IMR-90 (cell line): ENCODE results near the gene CENPA. TPM values are rescaled to one million over a fixed set of nuclear protein-coding genes. Genes with fewer than 3 reads are reported as not detected.

Experiments used
- ATAC-seq: fragments of 200-7000 bp; cut with Tn5 transposase; 2 replicates; pipeline ENCODE4 v1.9.1; 2020; ENCODE audit warnings: low read depth, mild to moderate bottlenecking, moderate library complexity
- BruUV-seq: library from RNA; stranded (reverse); fragments of 400-500 nt; replicated peaks from 2 replicates; lab custom pipeline; 2021; lab: Mats Ljungman, UMichigan
- CTCF ChIA-PET: fragments of 300-600 bp; formaldehyde crosslinking; extraction: SDS; loops from one replicate; lab custom pipeline; 2021; ENCODE audit warnings: antibody characterized with exemption; lab: Yijun Ruan, JAX
- POLR2A ChIA-PET: fragments of 300-600 bp; sonication (Branson Sonifier 250); formaldehyde crosslinking; loops from one replicate; lab custom pipeline; 2022; ENCODE audit warnings: antibody characterized with exemption; ENCODE audit not compliant: unreplicated experiment; lab: Charles Lee
- DNase-seq: peaks from one replicate; pipeline ENCODE4 v3.0.0; 2013
- H2AFZ ChIP-seq: replicated peaks from 2 replicates; pipeline ENCODE3; 2013; ENCODE audit warnings: low read length, mild to moderate bottlenecking; ENCODE audit not compliant: poor library complexity
- H2AK5ac ChIP-seq: 2 replicates; pipeline ENCODE4 v1.6.1; 2013; ENCODE audit warnings: low read depth, low read length, inconsistent platforms
- H2AK9ac ChIP-seq: replicated peaks from 2 replicates; pipeline ENCODE3; 2013; ENCODE audit warnings: mild to moderate bottlenecking, low read depth, low read length, moderate library complexity; ENCODE audit not compliant: poor library complexity
- H2BK120ac ChIP-seq: 2 replicates; pipeline ENCODE4 v1.6.1; 2013; ENCODE audit warnings: low read depth, low read length, inconsistent platforms
- H2BK15ac ChIP-seq: 3 replicates; pipeline ENCODE4 v1.6.1; 2013; ENCODE audit warnings: low read depth, low read length, inconsistent platforms
- H2BK20ac ChIP-seq: 2 replicates; pipeline ENCODE4 v1.6.1; 2013; ENCODE audit warnings: low read depth, mild to moderate bottlenecking, inconsistent platforms, low read length, moderate library complexity
- H2BK5ac ChIP-seq: 2 replicates; pipeline ENCODE4 v1.6.1; 2013; ENCODE audit warnings: mild to moderate bottlenecking, low read depth, low read length, inconsistent platforms; ENCODE audit not compliant: poor library complexity, severe bottlenecking
- H3K14ac ChIP-seq: replicated peaks from 2 replicates; pipeline ENCODE4 v1.6.1; 2013; ENCODE audit warnings: low read depth, low read length, inconsistent platforms
- H3K18ac ChIP-seq: 2 replicates; pipeline ENCODE4 v1.6.1; 2013; ENCODE audit warnings: low read depth, low read length, control low read depth
- H3K23ac ChIP-seq: 2 replicates; pipeline ENCODE4 v1.6.1; 2013; ENCODE audit warnings: low read depth, low read length, inconsistent platforms
- H3K27ac ChIP-seq: 2 replicates; pipeline ENCODE4 v1.5.1; 2013; ENCODE audit warnings: mild to moderate bottlenecking, control low read depth, low read length; ENCODE audit not compliant: insufficient read depth
- H3K27me3 ChIP-seq: 2 replicates; pipeline ENCODE4 v1.6.1; 2013; ENCODE audit warnings: low read length; ENCODE audit not compliant: control insufficient read depth, insufficient read depth
- H3K36me3 ChIP-seq: 2 replicates; pipeline ENCODE4 v1.6.1; 2013; ENCODE audit warnings: low read length, mixed read lengths; ENCODE audit not compliant: control insufficient read depth, insufficient read depth
- H3K4ac ChIP-seq: 2 replicates; pipeline ENCODE4 v1.6.1; 2013; ENCODE audit warnings: low read depth, low read length, inconsistent platforms
- H3K4me1 ChIP-seq: 2 replicates; pipeline ENCODE4 v1.6.1; 2013; ENCODE audit warnings: low read length, mixed read lengths; ENCODE audit not compliant: control insufficient read depth, insufficient read depth
- H3K4me2 ChIP-seq: 2 replicates; pipeline ENCODE4 v1.6.1; 2013; ENCODE audit warnings: low read depth, mild to moderate bottlenecking, control low read depth, low read length, moderate library complexity
- H3K4me3 ChIP-seq: 2 replicates; pipeline ENCODE4 v1.5.1; 2013; ENCODE audit warnings: low read depth, mild to moderate bottlenecking, control low read depth, low read length, moderate library complexity; ENCODE audit not compliant: insufficient read depth
- H3K56ac ChIP-seq: 2 replicates; pipeline ENCODE4 v1.6.1; 2013; ENCODE audit warnings: low read length, inconsistent platforms; ENCODE audit not compliant: insufficient read depth; ENCODE audit errors: extremely low read depth
- H3K79me1 ChIP-seq, 2 experiments: 2 replicates each; pipeline ENCODE4 v1.6.1; 2013; ENCODE audit warnings: low read length in 2 of 2, inconsistent platforms in 1 of 2, low read depth in 1 of 2
- H3K9ac ChIP-seq: 2 replicates; pipeline ENCODE4 v1.6.1; 2013; ENCODE audit warnings: low read depth, low read length, control low read depth
- H3K9me1 ChIP-seq: 2 replicates; pipeline ENCODE4 v1.6.1; 2013; ENCODE audit warnings: low read length, inconsistent platforms; ENCODE audit not compliant: insufficient read depth
- H3K9me3 ChIP-seq: 2 replicates; pipeline ENCODE4 v1.6.1; 2013; ENCODE audit warnings: low read length; ENCODE audit not compliant: control insufficient read depth, insufficient read depth
- H4K20me1 ChIP-seq: 2 replicates; pipeline ENCODE4 v1.6.1; 2013; ENCODE audit warnings: low read length, inconsistent platforms; ENCODE audit not compliant: insufficient read depth
- H4K5ac ChIP-seq: 2 replicates; pipeline ENCODE4 v1.6.1; 2013; ENCODE audit warnings: mild to moderate bottlenecking, low read depth, low read length, control low read depth
- H4K8ac ChIP-seq, 2 experiments: 2 replicates each; pipeline ENCODE4 v1.6.1; 2013; ENCODE audit warnings: low read depth in 2 of 2, low read length in 2 of 2, control low read depth in 1 of 2, inconsistent platforms in 1 of 2
- H4K91ac ChIP-seq: 2 replicates; pipeline ENCODE4 v1.6.1; 2013; ENCODE audit warnings: low read depth, low read length, inconsistent platforms; ENCODE audit not compliant: insufficient read depth
- ELK1 ChIP-seq: fragments of 150-350 bp; IDR thresholded peaks from 2 replicates; pipeline ENCODE4 v1.6.1; 2016; ENCODE audit warnings: low read depth, mild to moderate bottlenecking, low read length, moderate library complexity, borderline replicate concordance
- NFE2L2 ChIP-seq: fragments of 150-350 bp; IDR thresholded peaks from 2 replicates; pipeline ENCODE4 v1.6.1; 2016; ENCODE audit warnings: low read depth, mild to moderate bottlenecking, low read length
- USF2 ChIP-seq: fragments of 150-350 bp; IDR thresholded peaks from 2 replicates; pipeline ENCODE4 v1.6.1; 2017; ENCODE audit warnings: mild to moderate bottlenecking, antibody characterized with exemption, low read length, low read depth
- WGBS, 2 experiments: methylation state at CpG; one replicate each; pipeline versions ENCODE4 v1.1.5 to v1.1.7; 2013; ENCODE audit warnings: missing lambda C conversion rate in 2 of 2; ENCODE audit not compliant: insufficient read length in 1 of 2; ENCODE audit errors: extremely low coverage in 2 of 2; 5-methylcytosine and 5-hydroxymethylcytosine counted together
- dilution Hi-C: fragments of 300-500 bp; cut with HindIII; formaldehyde crosslinking; loops from one replicate; pipeline ENCODE4 v1.14.3; 2018; ENCODE audit warnings: low sequenced_read_pairs; ENCODE audit not compliant: unreplicated experiment
- in situ Hi-C: fragments of 300-500 bp; cut with MboI; formaldehyde crosslinking; loops from 3 replicates; pipeline ENCODE4 v1.14.3; 2019; ENCODE audit warnings: low sequenced_read_pairs, inconsistent platforms, mixed read lengths
- intact Hi-C: fragments of 100-400 bp; cut with micrococcal nuclease; formaldehyde crosslinking; loops from 2 replicates; pipeline ENCODE4 v1.10.0; 2022
- polyA plus RNA-seq, 3 experiments: library from polyadenylated mRNA; depleted of rRNA; stranded (reverse); fragments of >200 nt; gene quantifications; 2 replicates each; pipeline ENCODE4 v1.2.3, GENCODE V29; 2012; ENCODE audit warnings: low replicate concordance in 1 of 3
- total RNA-seq: library from RNA; depleted of rRNA; stranded (reverse); fragments of >200 nt; gene quantifications from 2 replicates; pipeline ENCODE4 v1.2.3, GENCODE V29; 2012; rRNA removed

The CENPA gene
- total and polyA plus RNA-seq, 2 of the 4 experiments (the other 2 are of a cell fraction), result 7.7 to 14.9 TPM

- TF ChIP-seq USF2 (no peak), ELK1 (no peak), NFE2L2 (no peak)
- no peak overlapping the region for H2BK20ac ChIP-seq
- intact Hi-C loops (no loop called here), in situ Hi-C loops (loop anchor here (5.0 kb wide), 1 partner anchor 169 kb away; no protein-coding TSS in a partner anchor), dilution Hi-C loops (no loop called here)
- no peaks in the 10 kb centered on the region for H4K20me1 ChIP-seq
- no peak overlapping the region for H3K4me3 ChIP-seq
- no TSS peak for BruUV-seq
- no peak overlapping the region for H4K91ac ChIP-seq
- no peak overlapping the region for H4K8ac ChIP-seq
- ATAC-seq (no peak), DNase-seq (no peak)
- H2AK5ac ChIP-seq, result no peak overlapping the region
- WGBS, 2 experiments, result no CpG with 5 or more reads among the region's 4 CpGs
- no peak overlapping the region for H3K27ac ChIP-seq
- H2BK5ac ChIP-seq, result no peak overlapping the region
- no peak overlapping the region for H2BK120ac ChIP-seq
- peaks cover 63% of the 10 kb centered on the region for H3K27me3 ChIP-seq
- H3K4ac ChIP-seq, result no peak overlapping the region
- no peak overlapping the region for H3K23ac ChIP-seq
- H3K9me3 ChIP-seq, result no peaks in the 10 kb centered on the region
- no peak overlapping the region for H2BK15ac ChIP-seq
- no peak overlapping the region for H3K14ac ChIP-seq
- H3K36me3 ChIP-seq, result no peaks in the 10 kb centered on the region
- H3K9ac ChIP-seq, result no peak overlapping the region
- H3K79me1 ChIP-seq, result no peaks in the 10 kb centered on the region
- POLR2A ChIA-PET, result no interaction called here
- CTCF ChIA-PET, result interaction anchor here (0.6 kb wide), 1 partner anchor 112 kb away, joined by 5 read pairs; no protein-coding TSS in a partner anchor
- H4K5ac ChIP-seq, result no peak overlapping the region
- H3K9me1 ChIP-seq, result no peaks in the 10 kb centered on the region
- H2AFZ ChIP-seq, result no peak overlapping the region
- H2AK9ac ChIP-seq, result no peak overlapping the region
- no peak overlapping the region for H3K4me2 ChIP-seq
- no peak overlapping the region for H3K18ac ChIP-seq
- H3K4me1 ChIP-seq, result no peaks in the 10 kb centered on the region
- no peak overlapping the region for H3K56ac ChIP-seq
Measured at GRCh38 chr2:26843041-26843440, 57.2 kb downstream of the CENPA start.

Other genes starting within 250 kb of the CENPA start
- gene CIB4, start 144.7 kb upstream of the CENPA start, total RNA-seq, result not detected in 2 replicates
- gene CIB4, start 144.7 kb upstream of the CENPA start, polyA plus RNA-seq (2012; rRNA removed), result not detected in 2 replicates
- gene KCNK3, start 93.3 kb upstream of the CENPA start, total RNA-seq, result under 0.01 TPM in 2 replicates
- gene KCNK3, start 93.3 kb upstream of the CENPA start, polyA plus RNA-seq (2012; rRNA removed), result 0.03 and 0.17 TPM in 2 replicates
- 25.6 and 30.6 TPM in 2 replicates for gene SLC35F6, start 21.8 kb upstream of the CENPA start, total RNA-seq
- 19.1 and 19.4 TPM in 2 replicates for gene SLC35F6, start 21.8 kb upstream of the CENPA start, polyA plus RNA-seq (2012; rRNA removed)
- gene DPYSL5, start 62.1 kb downstream of the CENPA start, total RNA-seq, result not detected in 2 replicates
- gene DPYSL5, start 62.1 kb downstream of the CENPA start, polyA plus RNA-seq (2012; rRNA removed), result not detected in 2 replicates
- 1.8 and 2.5 TPM in 2 replicates for gene MAPRE3, start 184.6 kb downstream of the CENPA start, total RNA-seq
- gene MAPRE3, start 184.6 kb downstream of the CENPA start, polyA plus RNA-seq (2012; rRNA removed), result 17.3 and 20.3 TPM in 2 replicates
- 31.7 and 32.1 TPM in 2 replicates for gene TMEM214, start 246.9 kb downstream of the CENPA start, total RNA-seq
- 121 and 132 TPM in 2 replicates for gene TMEM214, start 246.9 kb downstream of the CENPA start, polyA plus RNA-seq (2012; rRNA removed)